NCI-H1092 (cell line): ENCODE data around the gene SMIM44.
"Not testable (repeated sequence)": the region's sequence is repeated elsewhere in the genome, so short reads cannot be mapped to it uniquely, and the experiment has no call there.

Experiments
- DNase-seq: peaks from one replicate; lab custom pipeline; 2025; lab: John Stamatoyannopoulos, UW

The SMIM44 gene

DNA sequence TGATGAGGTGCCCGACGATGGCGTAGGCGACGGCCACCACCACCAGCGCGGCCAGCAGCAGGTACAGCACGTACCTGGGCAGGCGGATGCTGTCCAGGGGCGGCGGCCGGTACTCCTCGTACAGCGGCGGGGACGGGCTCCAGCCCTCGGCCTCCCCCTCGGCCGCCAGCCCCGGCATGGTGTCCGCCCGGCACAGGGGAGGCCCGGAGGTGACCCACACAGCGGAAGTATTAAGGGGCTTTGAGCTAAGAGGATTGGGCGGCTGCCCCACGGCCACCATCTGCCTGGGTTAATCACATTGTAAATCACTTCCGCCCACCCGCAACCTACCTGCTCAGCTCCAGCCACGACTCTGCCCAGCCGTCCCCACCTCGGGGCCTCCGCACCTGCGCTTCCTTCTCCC is at the start of gene SMIM44:
Gene SMIM44 (minus strand): TSS at position 216 of the 403 bp plus-strand sequence. CDS start 38 bp downstream, at position 178.
- DNase-seq = no peak

DNA sequence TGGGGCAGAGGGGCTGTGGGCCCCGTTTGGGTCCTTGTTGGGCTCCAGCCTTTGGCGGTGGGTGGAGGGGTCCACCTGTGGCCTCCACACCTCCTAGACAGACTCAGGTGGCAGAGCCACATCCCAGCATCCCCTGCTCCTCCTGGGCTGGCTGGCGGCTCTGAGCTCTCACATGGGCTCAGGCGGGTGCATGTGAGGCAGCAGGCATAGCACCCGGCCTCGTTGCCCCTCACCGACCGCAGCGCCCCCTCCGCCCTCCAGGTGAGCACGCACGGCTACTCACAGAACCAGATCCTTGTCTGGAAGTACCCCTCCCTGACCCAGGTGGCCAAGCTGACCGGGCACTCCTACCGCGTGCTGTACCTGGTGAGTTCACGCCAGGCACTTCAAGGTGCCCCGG is 49.8 kb upstream of the SMIM44 start:
- DNase-seq = no peak

DNA sequence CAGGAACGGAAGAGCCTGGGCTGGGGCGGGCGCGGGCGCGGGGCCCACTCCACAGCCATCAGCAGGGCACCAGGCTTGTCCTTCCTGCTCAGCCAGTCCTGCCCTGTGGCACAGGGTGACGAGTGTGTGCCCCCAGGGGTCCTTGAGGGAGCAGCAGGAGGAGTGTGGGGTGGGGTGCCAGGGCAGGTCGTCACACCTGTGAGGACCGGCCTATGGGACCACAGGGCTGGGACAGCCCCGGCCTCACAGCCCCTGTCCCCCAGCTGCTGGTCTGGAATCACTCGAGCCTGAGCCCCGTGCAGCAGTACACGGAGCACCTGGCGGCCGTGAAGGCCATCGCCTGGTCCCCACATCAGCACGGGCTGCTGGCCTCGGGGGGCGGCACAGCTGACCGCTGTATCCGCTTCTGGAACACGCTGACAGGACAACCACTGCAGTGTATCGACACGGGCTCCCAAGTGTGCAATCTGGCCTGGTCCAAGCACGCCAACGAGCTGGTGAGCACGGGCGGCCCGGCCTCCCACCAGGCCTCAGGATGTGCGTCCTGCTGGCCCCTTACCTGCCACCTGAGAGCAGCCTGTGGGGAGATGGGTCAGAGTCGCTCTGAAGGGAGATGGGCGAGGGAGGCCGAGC is 49.0 kb upstream of the SMIM44 start:
- no peak for DNase-seq

DNA sequence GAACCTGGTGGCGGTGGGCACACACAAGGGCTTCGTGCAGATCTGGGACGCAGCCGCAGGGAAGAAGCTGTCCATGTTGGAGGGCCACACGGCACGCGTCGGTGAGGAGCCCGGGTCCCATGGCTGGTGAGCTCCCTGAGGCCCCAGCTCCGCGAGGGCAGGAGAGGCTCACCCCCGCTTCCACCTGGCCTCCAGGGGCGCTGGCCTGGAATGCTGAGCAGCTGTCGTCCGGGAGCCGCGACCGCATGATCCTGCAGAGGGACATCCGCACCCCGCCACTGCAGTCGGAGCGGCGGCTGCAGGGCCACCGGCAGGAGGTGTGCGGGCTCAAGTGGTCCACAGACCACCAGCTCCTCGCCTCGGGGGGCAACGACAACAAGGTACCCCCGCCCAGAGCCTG is 48.5 kb upstream of the SMIM44 start:
- DNase-seq = no peak

DNA sequence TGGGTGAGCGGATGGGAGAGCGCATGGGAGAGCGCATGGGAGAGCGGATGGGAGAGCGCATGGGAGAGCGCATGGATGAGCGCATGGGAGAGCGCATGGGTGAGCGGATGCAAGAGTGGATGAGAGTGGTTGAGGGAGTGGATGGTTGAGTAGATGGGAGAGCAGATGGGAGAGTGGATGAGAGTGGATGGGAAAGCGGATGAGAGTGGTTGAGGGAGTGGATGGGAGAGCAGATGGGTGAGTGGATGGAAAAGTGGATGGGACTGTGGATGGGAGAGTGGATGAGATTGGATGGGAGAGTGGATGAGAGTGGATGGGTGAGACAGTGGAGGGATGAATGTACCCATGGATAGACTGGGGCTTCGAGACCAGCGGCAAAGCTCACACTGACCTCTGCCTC is 47.1 kb upstream of the SMIM44 start:
- DNase-seq = no peak

DNA sequence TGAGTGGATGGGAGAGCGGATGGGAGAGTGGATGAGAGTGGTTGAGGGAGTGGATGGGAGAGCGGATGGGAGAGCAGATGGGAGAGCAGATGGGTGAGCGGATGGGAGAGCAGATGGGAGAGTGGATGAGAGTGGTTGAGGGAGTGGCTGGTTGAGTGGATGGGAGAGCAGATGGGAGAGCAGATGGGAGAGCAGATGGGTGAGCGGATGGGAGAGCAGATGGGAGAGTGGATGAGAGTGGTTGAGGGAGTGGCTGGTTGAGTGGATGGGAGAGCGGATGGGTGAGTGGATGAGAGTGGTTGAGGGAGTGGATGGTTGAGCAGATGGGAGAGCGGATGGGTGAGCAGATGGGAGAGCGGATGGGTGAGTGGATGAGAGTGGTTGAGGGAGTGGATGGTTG is 46.1 kb upstream of the SMIM44 start:
- DNase-seq = not testable (repeated sequence)

DNA sequence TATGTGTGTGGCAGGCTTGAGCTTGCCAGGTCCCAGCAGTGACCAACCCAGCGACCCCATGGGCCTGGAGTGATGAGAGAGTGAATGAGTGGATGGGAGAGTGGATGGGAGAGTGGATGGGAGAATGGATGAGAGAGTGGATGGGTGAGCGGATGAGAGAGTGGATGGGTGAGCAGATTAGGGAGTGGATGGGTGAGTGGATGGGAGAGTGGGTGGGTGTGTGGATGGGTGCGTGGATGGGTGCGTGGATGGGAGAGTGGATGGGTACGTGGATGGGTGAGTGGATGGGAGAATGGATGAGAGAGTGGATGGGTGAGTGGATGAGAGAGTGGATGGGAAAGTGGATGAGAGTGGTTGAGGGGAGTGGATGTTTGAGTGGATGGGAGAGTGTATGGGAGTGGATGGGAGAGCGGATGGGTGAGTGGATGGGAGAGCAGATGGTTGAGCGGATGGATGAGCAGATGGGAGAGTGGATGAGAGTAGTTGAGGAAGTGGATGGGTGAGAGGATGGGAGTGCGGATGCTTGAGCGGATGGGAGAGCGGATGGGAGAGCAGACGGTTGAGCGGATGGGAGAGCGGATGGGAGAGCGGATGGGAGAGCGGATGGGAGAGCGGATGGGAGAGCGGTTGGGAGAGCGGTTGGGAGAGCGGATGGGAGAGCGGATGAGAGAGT is 45.4 kb upstream of the SMIM44 start:
- DNase-seq = no peak

DNA sequence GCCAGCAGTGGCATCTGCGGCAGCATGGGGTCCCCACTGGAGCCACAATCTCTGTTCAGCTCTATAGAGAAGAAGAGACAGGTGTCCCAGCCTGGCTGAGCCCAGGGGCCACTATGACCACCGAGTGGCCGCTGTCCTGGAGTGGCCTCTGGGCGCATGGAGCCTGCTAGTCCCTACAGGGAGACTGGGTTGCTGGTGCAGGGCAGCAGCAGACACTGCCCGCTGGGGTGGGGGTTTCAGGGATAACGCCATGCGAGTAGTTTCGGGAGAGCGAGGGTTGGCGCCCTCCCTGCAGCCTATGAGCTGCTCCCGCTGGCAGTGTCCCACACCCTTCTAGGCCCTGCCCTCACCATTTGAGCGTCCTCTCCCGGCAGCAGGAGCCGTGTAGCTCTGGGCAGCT is 44.8 kb upstream of the SMIM44 start:
- DNase-seq = no peak

DNA sequence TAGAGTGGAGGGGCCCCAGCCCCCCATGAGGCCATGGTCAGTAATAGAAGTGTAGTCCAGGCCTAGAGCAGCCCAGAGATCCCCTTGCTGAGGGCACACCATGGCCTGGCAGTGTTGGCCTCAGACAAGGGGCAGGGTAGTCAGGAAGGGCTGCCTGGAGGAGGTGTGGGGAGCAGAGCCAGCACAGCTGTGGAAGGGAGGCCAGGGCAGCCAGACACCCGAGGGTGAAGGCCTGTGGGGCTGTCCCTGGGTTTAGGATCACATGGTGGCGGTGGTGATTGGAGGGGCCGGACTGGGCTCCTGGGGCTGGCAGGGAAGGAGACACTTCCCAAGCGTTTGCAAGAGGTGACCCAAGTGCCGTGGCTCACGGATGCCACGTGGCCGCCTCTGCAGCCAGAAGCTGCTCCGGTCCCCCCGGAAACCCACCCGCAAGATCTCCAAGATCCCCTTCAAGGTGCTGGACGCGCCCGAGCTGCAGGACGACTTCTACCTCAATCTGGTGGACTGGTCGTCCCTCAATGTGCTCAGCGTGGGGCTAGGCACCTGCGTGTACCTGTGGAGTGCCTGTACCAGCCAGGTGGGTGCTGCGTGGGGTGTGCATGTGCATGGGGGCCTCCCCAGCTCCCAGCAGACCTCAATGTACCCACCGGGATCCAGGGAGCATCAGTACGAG is 44.1 kb upstream of the SMIM44 start:
- no peak for DNase-seq

DNA sequence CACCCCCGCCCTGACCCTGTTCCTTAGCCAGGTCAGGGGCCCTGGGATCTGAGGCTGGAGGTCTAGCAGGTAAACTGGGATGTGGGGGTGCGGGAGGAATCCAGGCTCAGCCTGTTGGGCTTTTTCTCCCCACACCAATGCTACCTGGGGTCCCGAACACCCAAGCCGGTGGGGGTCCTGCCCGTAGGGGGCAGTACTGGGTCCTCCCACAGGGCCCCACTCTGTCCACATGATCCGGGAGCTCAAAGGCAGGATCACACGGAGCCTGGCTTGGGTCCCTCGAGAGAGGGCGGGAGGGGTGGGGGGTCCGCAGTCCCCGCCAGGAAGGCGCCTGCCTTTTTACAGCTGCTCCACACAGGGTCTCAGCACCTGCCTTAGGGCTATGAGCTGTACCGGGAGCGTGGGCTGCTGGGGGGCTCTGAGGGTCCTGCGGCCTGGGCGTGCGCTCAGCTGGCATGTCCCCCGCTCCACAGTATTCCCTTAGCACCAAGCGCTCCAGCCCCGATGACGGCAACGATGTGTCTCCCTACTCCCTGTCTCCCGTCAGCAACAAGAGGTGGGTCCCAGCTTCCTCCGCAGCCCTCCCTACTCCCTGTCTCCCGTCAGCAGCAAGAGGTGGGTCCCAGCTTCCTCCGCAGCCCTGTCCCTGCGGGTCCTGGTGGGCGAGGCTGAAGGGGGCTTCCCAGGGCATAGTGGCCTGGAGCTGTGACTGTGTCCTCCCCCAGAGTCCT is 43.4 kb upstream of the SMIM44 start:
- DNase-seq = no peak

DNA sequence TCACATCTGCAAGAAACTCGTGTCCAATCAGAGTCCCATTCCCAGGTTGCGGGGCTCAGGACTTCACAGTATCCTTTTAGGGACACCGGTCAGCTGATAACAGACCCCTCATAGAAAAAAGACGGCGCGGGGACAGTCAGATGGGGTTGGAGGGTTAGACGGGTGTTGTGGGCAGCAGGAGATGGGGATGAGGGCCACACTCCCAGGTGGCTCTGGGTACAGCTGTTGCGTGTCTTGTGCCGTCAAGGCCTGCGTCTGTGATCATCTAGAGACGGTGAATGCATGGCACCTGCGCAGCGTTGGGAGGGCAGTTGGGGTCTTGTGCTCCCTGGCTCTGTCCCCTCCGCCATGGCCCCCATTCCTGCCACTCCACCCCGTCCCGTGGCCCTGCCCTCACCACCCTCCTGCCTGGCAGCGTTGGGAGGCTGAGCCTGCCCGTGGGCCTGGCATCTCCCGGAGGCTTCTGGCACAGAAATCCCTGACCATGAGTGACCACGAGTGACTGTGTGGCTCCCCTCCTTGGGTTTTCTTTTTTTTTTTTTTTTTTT is 41.7 kb upstream of the SMIM44 start:
- DNase-seq = no peak

DNA sequence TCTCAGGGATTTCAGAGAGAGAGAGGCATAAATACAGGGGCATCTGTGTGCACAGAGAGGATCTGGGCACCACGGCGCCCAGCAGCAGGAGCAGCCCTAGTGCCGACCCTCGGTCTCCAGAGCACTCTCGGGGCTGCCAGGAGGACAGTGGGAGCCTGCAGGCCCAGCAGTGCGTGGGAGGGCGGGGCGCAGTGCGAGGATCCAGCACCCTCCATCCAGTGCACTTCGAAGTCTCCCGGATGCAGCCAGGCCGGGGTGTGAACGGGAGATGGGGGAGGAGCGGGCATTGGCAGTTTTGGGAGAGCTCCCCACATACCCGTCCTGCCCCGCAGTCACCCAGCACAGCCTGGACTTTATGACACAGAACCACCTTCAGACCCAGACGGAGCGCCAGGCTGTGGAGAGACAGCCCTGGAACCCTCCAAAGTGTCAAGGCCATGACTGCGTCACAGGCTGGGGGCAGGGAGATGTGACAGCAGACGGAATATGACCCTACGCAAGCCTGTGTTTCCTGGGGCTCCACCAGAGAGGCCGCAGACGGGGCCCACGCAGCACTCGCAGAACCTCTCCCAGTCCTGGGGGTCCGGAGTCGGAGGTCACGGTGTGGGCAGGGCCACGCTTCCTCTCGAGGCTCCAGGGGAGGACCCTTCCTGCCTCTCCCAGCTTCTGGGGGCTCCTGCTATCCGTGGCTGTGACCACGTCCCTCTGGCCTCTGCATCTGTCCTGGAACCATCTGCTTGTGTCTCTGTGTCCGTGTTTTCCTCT is 41.0 kb upstream of the SMIM44 start:
- no peak for DNase-seq

DNA sequence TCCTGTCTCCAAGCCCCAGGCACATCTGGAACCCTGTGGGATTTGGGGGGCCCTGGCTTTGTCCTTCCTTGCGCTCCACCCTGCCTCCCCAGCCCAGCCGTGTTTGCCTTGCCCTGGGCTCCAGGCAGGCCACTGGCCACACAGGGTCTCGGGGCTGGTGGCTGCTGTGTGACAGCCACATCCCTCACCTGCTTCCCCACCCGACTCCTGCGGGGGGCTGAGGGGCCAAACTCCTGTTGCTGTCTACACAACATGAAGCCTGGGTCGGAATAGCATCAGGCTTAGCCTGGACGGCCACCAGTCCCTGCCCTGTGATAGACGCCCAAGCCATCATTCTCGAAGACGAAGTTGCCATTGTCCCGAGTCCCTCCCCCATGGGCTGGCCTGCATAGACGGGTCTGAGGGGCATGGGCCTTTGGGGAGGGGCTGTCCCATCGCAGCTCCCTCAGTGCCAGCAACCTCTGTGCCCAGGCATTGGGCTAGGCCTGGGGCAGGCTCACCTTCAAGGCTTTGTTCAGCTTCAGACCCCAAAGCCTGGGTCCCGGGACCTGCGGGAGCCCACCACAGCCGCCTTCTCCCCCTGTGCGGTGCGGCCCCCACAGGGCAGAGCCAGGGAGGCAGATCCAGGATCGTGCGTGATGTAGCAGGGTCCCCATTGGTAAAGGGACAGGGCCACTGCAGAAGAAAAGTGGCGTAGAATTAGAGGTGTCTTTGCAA is 40.3 kb upstream of the SMIM44 start:
- no peak for DNase-seq

DNA sequence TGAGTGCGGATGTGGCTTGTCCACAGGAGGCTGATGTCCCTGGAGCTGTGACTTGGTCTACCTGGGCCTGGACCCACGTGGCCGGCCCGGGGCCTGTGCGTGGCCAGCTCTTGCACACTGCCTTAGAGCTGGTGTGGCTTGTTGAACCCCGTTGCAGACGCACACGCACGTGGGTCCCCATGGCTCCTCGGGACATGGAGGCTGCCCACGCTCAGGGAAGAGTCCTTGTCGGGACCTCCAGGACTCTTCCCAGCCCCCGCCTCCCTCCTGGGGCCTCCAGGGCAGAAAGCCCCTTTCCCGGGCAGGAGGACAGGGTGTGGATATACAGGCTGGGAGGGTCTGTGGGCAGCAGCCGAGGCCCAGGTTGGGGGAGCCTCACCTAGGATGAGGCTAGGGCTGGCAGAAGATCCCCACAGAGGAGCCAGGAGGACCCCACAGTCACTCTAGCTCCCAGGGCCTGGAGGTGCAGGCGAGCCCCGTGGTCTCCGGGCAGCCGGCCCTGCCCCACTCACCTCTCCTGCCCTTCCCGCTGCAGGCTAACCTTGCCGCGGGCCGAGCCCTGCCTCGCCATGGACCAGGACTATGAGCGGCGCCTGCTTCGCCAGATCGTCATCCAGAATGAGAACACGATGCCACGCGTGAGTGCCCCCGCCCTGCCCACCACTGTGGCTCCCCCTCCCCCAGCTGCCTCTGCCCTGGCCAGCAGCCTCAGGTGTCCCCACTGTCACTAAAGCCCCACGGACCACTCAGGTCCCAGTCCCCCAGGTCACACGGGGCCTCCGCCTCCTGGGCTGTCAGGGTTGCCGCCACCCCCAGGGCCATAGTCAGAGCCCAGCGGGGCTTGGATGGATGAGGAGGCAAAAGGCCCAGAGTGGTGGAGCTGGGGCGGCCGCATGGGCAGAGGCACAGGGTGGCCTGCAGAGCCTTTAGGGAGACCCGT is 39.5 kb upstream of the SMIM44 start:
- no peak for DNase-seq

DNA sequence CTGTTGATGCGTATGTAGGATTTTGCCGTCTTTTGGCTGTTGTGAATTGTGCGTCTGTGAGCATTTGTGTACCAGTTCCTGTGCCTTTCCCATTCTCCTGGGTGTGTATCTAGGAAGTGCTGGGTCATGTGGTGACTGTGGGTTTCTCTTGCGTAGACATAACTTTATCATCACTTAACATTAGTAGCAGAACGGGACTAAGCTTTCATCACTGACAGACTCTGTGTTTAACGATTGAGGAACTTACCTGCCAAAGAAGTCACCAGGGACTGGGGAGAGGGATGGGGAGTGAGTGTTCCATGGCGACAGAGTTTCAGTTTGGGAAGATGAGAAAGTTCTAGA is 37.8 kb upstream of the SMIM44 start:
- DNase-seq = no peak

DNA sequence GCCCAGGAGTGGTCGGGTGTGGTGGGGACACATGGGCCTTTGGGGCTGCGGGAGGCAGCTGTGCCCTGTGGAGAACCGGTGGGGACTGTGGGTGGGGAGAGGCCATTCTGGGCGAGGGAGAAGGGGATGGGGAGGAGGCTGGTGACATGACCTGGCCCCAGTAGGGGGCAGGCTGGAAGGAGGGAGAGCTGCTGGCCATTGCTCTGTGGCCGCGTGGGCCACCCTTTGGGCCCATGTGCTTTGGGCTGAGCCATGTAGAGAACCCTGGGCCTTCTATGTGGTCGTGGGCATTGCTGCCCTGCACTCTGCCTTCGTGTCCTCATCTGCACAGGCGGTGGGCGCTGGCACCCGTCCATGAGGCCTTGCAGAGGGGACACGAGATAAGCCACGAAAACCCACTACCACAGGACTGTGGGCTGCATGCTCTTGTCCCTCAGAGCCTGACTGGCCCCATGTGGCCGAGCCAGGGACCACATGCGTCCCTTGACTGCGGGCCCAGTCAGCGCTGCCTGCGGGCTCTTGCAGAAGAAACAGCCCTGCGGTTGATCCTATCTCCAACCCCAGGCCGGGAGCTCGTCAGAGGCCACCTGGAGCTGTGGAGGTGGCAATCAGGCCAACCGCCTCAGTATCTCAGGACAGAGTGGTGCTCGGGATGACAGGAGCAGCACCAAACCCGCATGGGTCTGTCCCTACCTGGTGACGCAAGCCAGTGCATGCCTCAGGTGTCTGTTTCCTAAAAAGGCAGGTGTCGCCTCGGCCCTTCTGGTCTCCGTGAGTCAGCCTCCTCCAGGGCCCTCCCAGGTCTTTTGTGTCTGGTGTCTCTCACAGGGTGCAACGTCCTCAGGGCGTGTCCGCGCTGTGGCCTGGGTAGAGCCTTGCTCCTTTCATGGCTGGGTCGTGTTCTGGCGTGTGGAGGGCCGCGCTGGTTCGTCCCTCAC is 37.2 kb upstream of the SMIM44 start:
- DNase-seq = no peak

DNA sequence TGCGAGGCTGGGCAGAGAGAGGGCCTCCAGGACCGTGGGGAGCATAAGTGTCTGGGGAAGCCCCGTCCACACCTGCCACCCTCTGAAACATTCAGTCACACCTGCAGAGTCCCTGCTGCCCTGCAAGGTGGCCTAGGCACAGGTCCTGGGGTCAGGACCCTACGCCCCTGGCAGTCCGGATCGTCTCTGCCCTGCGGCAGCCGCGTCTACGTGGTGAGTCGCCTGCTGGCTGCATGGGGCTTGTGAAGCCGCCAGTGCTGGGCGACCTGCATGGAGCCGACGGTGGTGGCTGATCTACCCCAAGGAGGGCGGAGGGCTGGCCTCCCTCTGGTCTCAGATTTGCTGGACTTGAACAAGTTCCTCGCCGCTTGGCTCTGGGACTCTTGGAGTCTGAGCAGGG is 35.9 kb upstream of the SMIM44 start:
- no peak for DNase-seq

DNA sequence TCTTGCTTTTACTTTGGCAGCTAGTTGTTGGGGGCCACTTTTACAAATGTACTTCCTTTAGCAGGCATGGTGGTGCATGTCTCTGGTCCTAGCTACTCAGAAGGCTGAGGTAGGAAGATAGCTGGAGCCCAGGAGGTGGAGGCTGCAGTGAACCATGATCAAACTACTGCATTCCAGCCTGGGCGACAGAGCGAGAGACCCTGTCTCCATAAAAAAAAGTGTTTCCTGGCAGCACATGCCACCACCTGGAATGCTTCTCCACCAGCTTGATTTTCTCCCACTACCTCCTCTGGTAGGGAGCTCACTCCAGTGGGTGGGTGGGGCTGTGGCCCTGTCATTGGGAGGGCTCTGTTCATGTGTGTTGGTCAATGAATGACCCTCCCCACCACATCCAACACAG is 35.4 kb upstream of the SMIM44 start:
- no peak for DNase-seq

DNA sequence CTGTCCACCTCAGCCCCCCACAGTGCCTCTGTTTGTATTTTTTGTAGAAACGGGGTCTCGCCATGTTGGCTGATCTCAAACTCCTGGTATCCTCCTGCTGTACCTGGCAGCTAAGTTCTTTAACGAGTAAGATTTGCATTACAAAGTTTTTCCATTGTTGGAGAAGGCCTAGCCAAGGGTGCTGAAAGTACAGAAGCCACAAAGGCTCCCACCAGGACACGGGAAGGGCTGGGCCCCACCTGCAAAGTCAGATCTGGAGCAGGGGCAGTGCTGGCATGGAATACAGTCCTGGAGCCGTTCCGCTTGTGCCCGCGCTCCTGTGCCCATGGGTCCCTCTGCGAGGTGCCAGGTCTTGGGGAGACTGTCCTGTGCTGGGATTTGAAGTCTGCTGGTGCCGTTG is 35.0 kb upstream of the SMIM44 start:
- DNase-seq = no peak
